Breast epithelium (tissue), 3 donors: ENCODE results near the gene SAFB.

Experiments
- CTCF ChIP-seq, 3 donors: fragments of 450-650 bp; IDR thresholded peaks; one replicate each; pipeline ENCODE4 v1.5.1; 2016 to 2017; ENCODE audit warnings: antibody characterized with exemption in 3 of 3, mild to moderate bottlenecking in 3 of 3, moderate library complexity in 3 of 3
- POLR2A ChIP-seq: fragments of 450-650 bp; IDR thresholded peaks from one replicate; pipeline ENCODE4 v1.6.1; 2016; ENCODE audit warnings: antibody characterized with exemption, mild to moderate bottlenecking, moderate library complexity
- POLR2AphosphoS5 ChIP-seq, 3 donors: sonication (generic); formaldehyde crosslinking; IDR thresholded peaks; one replicate each; pipeline ENCODE4 v1.6.1; 2017; ENCODE audit warnings: antibody characterized with exemption in 3 of 3

- TF ChIP-seq CTCF (IDR thresholded peaks at IDR 0.05) (no peak), POLR2AphosphoS5 (IDR thresholded peaks at IDR 0.05) (no peak), POLR2A (no peak)
Measured at GRCh38 chr19:5575590-5575989, 47.3 kb upstream of the SAFB start.
